ENCODE measurements around the gene NME5.

Gene NME5

DNA sequence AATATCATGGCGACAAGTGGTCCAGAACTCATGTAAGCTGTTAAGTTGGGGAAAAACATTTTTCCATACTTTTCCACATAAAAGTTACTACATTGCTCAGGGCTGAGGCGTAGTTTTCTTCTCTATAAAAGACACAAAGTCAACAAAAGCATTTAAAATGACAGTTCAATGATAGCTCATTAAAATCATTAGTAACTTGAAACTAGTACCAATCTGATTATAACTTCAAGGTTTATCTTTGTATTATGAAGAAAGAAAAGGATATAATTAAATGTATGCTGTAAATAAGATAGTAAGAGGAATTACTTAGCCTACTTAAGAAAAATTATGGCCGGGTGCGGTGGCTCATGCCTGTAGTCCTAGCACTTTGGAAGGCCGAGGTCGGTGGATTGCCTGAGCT, 9.9 kb downstream of the NME5 start:
- DNase-seq, result no peak

DNA sequence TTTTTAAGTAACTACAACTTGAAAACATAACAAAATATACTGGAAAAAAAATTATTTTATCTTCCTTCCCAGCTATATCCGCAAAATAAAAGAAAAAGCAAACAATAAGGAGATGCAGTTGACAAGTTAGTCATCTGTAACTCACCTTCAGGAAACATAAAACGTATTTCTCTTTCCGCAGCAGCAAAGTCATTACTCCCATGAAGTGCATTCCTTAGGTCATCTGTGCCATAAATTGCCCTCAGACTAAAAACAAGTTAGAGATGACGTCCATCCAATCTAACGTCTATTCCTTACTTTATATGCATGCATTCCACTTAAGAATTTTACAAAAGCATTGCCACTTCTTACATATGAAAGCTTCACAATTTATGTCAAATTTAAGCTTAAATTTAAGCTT, 10.9 kb downstream of the NME5 start:
- no peak for DNase-seq

DNA sequence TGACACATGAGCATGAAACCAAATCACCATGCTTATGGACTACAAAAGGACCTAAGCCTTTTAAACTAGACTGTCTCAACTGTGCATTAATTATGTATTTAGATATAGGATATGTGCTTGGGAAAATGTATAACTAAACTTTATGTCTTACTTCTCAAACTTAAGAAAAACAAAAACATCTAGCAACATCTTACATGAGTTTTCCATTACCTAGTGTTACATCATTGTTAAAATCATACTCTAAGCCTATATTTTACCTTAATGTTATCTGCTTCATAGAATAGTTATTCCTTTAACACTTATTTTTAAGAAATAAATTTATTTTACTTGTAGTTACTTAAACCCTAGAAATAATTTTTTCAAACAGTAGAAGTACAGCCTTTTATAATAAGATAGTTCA, 24.0 kb downstream of the NME5 start:
- DNase-seq, result no peak

DNA sequence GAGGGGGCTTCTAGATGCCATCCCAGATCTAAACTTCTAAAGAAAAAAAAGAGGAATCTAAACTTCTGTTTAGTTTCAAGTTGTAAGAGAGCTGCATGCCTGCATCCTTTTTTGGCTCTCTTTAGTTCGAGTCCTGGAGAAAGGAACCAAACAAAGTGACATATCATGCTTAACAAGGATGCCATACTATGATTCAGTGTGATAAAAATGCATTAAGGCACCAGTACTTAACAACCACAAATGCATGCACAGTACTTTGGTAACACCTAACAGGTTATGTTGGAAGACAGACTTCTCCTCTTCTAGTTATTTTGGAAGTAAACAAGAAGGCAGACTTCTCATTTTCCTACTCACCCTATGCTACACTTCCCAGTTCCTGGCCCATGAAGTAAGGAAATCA, 27.3 kb downstream of the NME5 start:
- DNase-seq, result no peak

DNA sequence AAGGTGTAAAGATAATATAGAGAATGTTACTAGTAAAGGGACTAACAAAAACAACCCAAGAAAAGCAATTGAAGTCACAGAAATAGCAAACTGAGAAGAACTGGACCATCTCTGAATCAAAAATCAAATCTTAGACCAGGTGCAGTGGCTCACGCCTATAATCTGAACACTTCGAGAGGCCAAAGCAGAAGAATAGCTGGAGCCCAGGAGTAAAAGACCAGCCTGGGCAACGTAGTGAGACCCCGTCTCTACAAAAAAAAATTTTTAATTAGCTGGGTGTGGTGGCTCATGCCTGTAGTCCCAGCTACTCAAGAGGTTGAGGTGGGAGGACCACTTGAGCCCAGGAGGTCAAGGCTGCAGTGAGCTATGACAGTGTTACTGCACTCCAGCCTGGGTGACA, 28.0 kb downstream of the NME5 start:
- DNase-seq, result no peak

DNA sequence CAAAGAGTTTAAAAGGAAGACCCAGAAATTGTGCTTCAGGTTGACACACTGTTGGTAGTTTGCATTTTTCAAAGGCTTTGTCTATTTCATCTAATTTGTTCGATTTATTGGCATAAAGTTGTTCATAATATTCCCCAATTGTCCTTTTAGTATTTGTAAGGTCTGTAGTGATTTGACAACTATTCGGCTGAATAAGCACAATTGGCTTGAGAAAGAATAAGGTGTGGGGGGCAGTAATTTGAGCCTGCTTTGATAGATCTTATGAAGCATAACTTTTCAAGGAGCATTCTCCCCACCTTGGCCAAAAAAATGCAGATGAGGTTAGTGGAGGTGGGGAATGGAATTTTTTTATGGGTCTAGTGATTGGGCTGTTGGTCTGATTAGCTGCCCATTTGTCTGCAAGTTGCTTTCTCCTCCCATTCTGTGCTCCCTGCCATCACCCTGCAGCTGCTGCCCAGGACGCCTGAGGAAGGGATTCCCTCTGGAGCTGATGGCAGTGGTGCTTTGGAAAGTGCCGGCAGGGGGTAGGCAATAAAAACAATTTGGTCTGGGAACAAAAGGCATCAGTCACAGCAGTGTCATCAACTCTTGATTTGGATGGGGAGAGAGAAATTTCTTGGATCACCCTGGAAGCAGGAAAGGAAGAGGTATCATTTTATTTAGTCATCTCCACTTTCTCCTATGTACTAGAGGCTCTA, 28.8 kb downstream of the NME5 start:
- no peak for DNase-seq

DNA sequence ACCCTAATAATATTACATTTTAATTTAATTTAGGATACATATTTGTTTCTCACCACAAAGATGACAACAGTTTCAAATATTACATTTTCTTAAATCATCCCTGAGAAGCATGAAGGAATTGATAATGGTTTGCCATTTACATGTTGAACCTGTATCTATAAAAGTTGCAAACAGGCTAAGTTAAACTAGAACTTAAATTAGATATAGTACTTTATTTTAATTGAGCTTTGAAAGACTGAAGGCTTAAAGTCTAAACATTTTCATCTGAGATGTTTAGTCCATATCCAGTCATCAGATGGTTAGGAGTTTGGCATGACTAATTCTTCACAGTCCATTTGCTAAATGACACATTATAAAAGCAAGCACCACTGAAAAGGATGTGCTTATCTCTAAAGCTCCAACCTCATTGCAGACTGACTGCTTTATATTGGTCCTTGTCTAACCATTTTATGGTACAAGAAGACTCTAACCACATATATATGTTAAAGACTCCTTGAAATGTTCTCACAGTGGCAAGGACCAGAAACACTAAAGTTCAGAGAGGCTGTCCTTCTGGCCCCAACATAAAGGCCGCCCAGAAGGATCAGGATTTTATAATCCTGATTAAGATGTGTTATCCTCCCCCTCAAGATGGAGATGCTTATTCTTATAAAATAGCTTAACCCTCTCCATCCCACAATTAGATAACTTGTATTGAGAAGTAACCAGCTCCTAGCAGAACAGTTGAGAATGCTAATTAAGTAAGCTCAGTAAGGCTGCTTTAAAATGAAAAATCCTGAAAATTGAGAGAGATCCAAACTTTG, 29.6 kb downstream of the NME5 start:
- no peak for DNase-seq

DNA sequence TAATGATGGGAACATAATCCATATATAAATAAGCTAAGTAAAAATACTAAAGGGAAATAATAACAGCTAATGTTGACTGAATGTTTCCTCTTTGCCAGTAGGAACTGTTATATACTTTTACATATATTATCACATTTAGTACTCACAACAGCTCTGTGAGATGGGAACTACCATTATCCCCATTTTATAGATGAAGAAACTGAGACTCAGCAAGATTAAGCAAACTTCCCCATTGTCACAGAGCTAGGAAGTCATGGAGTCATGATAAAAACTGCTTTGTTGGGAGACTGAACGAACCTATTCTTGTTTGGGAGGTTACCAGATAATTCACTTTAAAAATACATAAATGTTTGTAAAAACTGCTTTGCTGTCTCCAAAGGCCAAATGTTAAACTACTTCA, 32.0 kb downstream of the NME5 start:
- DNase-seq, result no peak

DNA sequence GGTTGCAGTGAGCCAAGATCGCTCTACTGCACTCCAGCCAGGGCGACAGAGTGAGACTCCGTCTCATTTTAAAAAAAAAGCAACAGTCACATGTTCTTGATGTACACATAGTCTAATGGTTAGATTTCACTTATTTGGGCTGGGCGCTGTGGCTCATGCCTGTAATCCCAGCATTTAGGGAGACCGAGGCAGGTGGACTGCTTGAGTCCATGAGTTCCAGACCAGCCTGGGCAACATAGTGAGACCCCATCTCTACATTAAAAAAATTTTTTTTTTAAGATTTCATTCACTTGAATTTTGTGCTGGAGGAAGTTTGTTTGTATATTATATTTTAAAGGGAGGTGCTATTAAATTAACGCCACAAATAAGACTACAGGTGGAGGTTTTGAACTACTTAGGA, 33.5 kb downstream of the NME5 start:
- DNase-seq, result no peak

DNA sequence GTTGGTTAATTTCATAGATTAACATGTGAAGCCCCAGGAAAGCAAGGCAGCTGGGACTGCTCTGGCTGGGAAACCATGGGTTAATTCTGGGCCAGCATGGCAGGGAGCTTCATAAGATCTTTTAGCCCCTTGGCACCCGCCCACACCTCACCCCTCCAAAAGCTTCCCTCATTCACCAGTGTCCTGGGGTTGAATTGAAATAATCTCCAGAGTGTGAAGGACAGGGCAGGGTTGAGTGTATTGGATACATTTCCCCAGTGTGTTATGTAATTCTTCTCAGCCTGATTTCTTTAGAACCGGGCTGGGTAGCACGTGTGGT, 36.0 kb downstream of the NME5 start:
- DNase-seq, result no peak

DNA sequence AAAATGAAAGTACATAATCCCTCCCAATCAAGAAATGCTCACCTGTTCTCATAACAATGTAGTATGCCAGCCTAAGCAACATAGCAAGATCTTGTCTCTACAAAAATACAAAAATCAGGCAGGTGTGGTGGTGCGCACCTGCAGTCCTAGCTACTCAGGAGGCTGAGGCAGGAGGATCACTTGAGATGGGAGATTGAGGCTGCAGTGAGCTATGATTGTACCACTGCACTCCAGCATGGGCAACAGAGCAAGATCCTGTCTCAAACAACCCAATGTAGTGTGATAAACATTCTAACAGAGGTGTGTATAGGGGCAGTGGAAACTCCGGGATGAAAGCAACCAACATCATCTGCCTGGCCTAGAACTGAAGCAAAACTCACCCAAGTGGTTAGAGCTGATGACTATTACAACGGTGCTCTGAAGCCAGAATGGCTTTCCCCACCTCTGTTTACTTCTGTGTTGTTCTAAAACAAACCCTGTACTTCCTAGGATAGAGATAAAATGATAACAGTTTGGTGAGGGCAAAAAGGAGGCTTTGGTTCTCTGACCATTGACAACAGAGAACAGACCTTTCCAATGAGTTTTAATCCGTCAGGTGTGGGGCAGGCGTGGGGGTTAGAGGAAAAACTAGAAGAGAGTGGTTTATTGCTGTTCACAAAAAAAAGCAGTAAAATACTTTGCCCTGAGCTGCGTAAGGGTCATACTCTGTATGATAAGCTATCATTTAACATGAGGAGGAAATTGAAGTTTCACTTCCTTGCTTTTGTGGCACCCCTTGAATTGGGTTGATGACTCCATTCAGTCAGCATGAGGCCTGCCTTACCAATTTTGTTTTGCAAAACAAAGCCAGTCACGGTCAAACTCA, 36.5 kb downstream of the NME5 start:
- no peak for DNase-seq

DNA sequence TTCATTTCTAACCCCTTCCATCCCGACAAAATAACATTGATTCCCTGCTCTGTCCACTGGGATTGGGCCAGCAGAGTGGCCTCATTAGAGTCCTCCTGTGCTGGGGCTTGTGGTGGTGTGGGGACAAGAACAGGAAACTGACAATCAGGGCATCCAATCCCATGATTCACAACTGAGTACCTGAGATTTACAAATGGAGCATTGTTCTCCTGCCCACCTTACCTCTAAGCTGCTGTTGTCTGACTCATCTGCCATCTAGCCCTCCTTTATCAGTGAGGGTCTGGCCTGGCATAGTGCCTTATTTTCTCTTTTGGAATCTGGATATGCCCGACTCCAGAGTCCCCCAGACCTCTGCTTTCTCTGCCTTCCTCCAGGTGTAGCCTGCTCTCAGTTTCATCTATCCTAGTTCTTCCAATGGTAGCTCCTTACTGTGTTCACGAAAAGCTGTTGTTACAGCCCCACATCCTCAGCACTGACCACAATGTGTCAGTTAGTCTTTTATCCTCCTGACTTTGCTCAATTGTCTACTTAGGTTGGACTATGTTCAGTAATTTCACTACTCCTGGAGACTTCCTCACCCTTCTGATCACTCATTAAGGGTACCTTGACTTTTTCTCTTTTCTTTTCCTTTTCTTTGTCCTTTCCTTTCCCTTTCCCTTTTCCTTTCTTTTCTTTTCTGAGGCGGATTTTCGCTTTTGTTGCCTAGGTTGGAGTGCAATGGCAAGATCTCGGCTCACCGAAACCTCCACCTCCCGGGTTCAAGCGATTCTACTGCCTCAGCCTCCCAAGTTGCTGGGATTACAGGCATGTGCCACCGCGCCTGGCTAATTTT, 42.0 kb downstream of the NME5 start:
- DNase-seq, result no peak

DNA sequence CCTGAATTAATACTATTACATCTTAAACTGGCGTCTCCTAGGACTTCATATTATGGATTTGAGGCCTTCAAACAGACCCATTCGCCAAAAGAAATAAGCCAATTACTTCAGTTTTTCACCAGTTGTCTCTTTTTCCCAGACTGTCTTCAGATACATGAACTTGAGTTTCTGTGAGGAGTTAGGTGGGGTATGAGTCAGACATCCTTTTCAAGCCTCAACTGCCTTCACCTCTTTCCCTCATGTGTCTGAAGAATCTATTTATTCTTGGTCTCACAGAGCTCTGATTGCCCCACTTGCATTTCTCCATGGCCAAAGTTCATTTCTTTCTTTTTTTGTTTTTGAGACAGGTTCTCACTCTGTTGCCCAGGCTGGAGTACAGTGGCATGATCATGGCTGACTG, 42.9 kb downstream of the NME5 start:
- DNase-seq, result no peak

DNA sequence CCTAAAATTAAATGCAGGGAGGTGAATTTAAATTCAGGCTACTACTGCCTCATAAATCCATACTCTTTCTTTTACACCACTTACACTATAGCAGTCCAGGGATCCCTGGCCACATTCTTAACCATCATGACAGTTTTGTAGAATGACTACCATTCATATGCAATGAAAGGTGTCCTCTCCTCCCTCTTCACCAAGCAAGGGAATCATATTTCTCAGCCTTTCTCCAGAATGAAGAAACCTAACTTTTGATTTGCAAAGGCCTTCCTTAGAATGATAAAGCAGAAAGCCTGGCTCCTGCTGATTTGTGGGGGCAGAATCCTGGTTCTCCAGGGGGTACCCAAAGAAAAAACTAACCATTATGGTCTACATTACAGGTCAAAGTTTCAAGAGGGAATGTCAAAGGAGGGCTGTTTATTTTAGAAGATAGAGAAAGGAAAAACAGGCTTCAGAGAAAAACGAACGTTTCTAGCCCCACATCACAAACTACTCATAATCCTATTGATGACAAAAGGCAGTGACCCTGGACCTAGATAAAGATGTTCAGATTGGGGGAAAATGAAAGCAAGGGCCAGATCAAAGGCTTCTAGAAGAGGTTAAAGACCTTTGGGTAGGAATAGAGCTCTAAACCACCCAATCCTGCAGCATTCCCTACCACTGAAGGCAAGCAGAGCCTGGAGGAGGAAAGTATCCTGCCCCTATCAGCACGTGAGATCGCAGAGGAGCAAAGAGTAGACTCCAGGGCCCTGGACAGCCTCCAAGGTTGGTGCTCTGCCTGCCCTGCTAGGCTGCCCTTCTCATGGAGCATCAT, 43.9 kb downstream of the NME5 start:
- DNase-seq, result no peak

DNA sequence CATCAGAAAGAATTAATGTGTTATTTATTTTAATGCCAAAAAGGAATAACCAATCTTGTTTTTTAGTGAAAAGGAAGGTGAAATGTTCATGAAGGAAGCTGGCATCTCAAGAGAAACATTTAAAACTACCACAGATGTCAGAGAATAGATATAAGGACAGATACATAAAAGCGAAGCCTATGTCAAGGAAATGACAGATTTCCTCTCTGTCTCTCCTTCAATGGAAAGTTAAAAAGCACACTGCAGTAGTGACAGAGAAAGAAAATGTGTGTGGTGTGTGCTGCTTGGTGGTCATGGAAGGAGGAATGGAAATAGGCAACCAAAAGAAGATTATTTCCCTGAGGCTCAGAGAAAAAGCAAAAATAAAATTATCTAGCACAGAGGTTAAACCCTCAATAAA, 46.2 kb downstream of the NME5 start:
- DNase-seq, result no peak

DNA sequence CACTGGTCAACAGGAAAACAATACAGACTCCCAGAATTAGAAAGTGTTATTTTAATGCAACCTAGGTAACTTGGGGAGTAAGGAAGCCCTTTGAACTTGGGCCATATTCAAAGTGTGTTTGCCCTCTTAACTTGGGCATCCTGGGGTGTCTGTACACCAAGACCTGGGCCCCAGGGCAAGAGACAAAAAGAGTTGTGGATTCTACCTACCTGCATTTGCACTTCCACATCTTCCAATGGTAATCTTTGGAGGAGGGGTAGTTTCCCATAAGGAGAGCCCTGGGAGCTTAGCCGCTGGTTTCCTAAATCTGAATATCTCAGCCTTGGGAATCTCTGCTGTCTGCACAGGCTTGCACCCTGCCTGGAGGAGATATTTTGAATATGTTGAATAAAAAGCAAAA, 46.9 kb downstream of the NME5 start:
- DNase-seq, result no peak

DNA sequence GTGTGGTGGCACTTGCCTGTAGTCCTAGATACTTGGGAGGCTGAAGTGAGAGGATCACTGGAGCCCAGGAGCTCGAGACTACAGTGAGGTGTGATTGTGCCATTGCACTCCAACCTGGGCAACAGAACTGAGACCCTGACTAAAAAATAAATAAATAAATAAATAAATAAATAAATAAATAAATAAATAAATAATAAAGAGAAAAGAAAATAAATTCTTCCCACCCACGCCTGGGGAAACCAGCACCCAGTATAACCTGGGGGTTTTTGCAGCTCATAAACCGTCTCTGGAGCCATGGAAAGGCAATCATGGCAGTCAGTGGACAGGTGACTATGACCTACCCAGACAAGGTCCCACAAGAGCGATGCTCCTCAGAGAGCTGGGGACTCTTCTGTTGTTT, 47.5 kb downstream of the NME5 start:
- no peak for DNase-seq

DNA sequence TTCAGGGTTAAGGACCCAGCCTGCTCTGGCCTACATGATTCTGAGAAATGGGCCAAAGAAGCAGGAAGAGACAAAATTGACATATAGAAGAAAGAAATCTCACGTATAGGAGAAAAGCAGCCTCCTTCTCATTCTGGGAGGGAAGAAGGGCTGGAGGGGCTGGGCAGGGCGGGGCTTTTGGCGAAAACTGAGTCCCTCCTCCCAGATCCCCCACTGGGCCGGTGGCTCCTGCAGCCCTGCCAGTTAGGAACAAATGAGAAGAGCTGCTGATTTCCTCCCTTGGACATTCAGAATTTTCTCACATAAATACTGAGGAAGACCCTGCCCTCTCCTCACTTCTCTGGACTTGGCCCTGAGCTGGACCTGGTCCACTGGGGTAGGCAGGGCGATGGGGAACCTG, 55.5 kb downstream of the NME5 start, which contains the start of gene WNT8A:
Gene WNT8A (plus strand): TSS at position 332 of the 400 bp plus-strand sequence. CDS start 95 bp downstream, outside the sequence.
- DNase-seq, result no peak

DNA sequence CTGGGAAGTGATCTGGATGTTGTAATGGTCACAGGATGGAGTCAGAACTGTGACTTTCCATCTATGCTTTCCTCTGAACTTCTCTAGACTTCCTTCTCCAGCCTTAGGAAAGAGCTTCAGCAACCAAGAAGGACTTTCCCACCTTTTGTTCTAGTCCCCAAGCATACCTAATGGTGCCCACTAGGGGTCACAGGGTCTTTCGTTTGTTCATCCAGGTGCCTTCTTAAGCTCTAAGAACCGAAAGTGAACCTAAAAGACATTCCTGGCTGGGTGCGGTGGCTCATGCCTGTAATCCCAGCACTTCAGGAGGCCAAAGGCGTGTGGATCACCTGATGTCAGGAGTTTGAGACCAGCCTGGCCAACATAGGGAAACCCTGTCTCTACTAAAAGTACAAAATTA, 57.2 kb downstream of the NME5 start:
- no peak for DNase-seq

DNA sequence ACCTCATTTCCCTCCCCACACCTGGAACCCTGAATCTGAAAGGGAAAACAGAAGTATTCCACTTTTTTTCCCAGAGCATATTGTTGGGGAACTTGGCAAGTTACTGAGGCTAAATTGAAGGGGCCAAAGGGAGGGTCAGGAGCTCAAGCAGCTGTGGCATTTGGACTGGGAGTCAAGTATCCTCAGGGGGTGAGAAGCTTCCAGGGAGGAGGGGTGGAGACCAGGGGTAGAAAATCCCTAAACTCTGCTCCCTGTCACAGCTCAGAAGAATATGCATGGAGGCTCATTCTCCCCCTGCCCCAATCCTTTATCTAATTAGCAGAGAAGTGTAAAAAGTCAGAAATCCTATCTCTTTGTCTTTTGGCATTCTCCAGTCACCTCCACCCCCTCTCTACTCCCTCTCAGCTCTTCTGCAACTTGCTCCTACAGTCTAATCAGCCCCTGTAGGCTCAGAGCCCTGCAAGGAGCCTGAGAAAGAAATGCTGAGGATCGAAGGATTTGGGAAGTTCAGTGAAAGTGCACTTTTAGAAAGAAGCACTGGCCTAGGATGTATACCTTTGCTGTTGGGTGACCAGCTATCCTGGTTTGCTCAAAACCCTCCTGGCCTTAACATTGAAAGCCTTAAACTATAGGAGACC, 61.1 kb downstream of the NME5 start:
- DNase-seq, result no peak

DNA sequence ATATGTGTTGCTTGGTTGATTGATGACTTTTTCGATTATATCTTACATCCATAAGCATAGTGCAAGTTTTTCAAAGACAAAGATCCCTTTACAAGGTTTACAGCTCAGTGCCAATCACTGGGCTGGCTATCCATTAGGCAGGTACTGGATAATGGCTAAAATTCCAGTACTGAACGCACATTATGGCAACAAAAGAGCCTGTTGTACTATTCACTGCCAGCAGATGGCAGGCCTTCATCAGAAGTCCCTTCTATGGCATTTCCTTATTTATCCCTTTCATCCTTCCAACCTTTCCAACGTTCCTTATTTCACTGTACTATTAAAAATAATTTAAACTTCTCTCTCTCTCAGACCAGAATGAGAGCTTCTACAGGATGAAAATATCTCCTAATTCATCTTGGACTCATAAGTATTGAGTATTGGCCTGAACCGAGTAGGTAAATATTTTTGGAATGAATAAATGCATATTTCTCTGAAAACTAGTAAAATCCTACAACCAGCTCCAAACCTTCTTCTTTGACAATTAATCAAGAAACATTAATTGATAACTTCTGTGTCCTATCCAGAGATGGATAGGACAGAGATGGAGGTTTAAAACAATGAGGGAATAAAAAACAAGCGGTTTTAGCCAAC, 62.0 kb downstream of the NME5 start:
- peak; percentile 44 for DNase-seq
